PC-3 (cell line): ENCODE data around the gene LRRC8E.

ENCODE experiments used
- CTCF ChIP-seq: fragments of 300-600 bp; sonication (generic); conservative IDR thresholded peaks from 2 replicates; pipeline ENCODE4 v1.5.1; 2017; ENCODE audit warnings: antibody characterized with exemption, low read depth, mild to moderate bottlenecking, low read length
- EZH2 ChIP-seq: fragments of 300-600 bp; sonication (generic); IDR thresholded peaks from one replicate; pipeline ENCODE4 v1.6.1; 2017; ENCODE audit warnings: antibody characterized with exemption, mild to moderate bottlenecking, low read length; ENCODE audit not compliant: unreplicated experiment
- EZH2phosphoT487 ChIP-seq: fragments of 300-600 bp; sonication (generic); IDR thresholded peaks from 2 replicates; pipeline ENCODE4 v1.6.1; 2018; ENCODE audit warnings: mild to moderate bottlenecking, antibody characterized with exemption, low read length, borderline replicate concordance

DNA sequence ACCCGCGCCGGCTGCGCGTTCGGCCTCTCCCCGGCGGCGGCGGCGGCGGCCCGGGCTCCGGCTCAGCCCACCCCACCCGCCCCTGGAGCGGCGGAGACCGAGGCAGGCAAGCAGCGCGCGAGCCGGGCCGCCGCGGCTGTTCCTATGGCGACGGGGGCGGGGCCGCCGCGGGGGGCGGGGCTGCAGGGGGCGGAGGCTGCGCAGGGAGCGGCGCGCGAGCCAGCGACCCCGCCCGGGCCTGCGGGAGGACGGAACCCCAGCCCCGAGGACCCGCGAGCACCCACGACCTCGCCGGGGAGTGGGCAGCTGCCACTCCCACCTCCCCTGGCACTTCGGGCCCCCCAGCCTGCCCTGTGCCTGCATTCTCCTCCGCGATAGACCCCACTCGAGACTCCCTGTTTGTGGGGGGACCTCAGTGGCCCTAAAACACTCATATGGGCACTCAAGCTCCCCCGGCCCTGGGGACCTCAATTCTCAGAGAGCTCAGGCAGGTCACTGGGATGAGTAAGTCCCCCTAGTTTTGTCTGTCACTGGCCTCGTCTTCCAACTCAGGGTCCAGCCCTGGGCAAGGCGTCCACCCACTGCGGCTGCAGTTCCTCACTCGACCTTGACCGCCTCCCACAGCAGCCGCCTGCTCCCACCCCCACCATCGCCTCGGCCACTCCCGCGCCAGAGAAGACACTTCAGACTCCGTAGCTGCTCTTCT lies 37.9 kb downstream of the LRRC8E start, which contains the start of gene CTXN1:
- TF ChIP-seq EZH2 (no peak), CTCF (no peak), EZH2phosphoT487 (no peak)
